Lung (tissue), 12 donors: ENCODE data around the gene RHD. TPM values are rescaled to one million over a fixed set of nuclear protein-coding genes. Genes with fewer than 3 reads are reported as not detected.

Source experiments
- ATAC-seq: fragments of 200-7000 bp; cut with Tn5 transposase; one replicate; pipeline ENCODE4 v1.9.1; 2020; ENCODE audit warnings: moderate number of reproducible peaks; ENCODE audit not compliant: insufficient read depth, low FRiP score
- DNase-seq, 3 donors: peaks; one replicate each; pipeline ENCODE4 v3.0.0-alpha.2; 2013 to 2017
- H3K27ac ChIP-seq, 2 donors: one replicate each; pipeline ENCODE4 v1.5.1; 2013; ENCODE audit warnings: mild to moderate bottlenecking in 2 of 2, moderate library complexity in 2 of 2, control low read depth in 1 of 2, inconsistent platforms in 1 of 2, low read depth in 1 of 2, low read length in 1 of 2
- H3K27me3 ChIP-seq, 3 donors: one replicate each; pipeline ENCODE4 v1.5.1; 2013; ENCODE audit warnings: low read length in 2 of 3; ENCODE audit not compliant: control insufficient read depth in 3 of 3, insufficient read depth in 3 of 3
- H3K36me3 ChIP-seq, 4 donors: one replicate each; pipeline ENCODE4 v1.5.1; 2013; ENCODE audit warnings: low read length in 4 of 4, mild to moderate bottlenecking in 1 of 4, moderate library complexity in 1 of 4; ENCODE audit not compliant: control insufficient read depth in 4 of 4, insufficient read depth in 4 of 4
- H3K4me1 ChIP-seq, 5 donors: one replicate each; pipeline ENCODE4 v1.5.1; 2013; ENCODE audit warnings: low read length in 5 of 5, mild to moderate bottlenecking in 2 of 5, moderate library complexity in 1 of 5; ENCODE audit not compliant: control insufficient read depth in 5 of 5, insufficient read depth in 5 of 5
- H3K4me3 ChIP-seq: one replicate; pipeline ENCODE4 v1.5.1; 2013; ENCODE audit warnings: mild to moderate bottlenecking, control low read depth, moderate library complexity
- H3K9ac ChIP-seq, 2 donors: one replicate each; pipeline ENCODE4 v1.5.1; 2013; ENCODE audit warnings: low read length in 2 of 2, control low read depth in 1 of 2; ENCODE audit not compliant: insufficient read depth in 1 of 2
- H3K9me3 ChIP-seq, 4 donors: one replicate each; pipeline ENCODE4 v1.5.1; 2013; ENCODE audit warnings: low read length in 3 of 4, mild to moderate bottlenecking in 1 of 4, moderate library complexity in 1 of 4; ENCODE audit not compliant: control insufficient read depth in 4 of 4, insufficient read depth in 3 of 4
- CTCF ChIP-seq: IDR thresholded peaks from 2 replicates; pipeline ENCODE4 v1.5.1; 2012; ENCODE audit warnings: mild to moderate bottlenecking; ENCODE audit errors: control extremely low read depth, extremely low read depth
- WGBS, 2 donors: extraction: QIAGEN DNeasy Blood & Tissue Kit; methylation state at CpG; one replicate each; pipeline ENCODE4 v1.1.7; 2013; 5-methylcytosine and 5-hydroxymethylcytosine counted together
- polyA plus RNA-seq, 2 donors: library from polyadenylated mRNA; stranded (reverse); fragments of 200-250 nt; gene quantifications; one replicate each; pipeline ENCODE4 v1.2.1, GENCODE V29; 2013
- total RNA-seq, 2 donors: library from RNA; depleted of rRNA in 1 of 2; stranded (reverse); fragments of >200 nt in 1 of 2; gene quantifications; one replicate each; pipeline ENCODE4 v1.2.1, GENCODE V29; 2014 to 2021
- donor health status: control.
- donor health status: control.
- donor health status: Bipolar disorder and iron deficiency.
- donor health status: healthy.
- donor health status: DM: yes; HTN: yes; CAD: no.

The RHD gene
- total and polyA plus RNA-seq, 4 donors = 0.12 to 2.2 (median 0.27) TPM; not detected in 1

GRCh38 chr1:25239681-25240541, 32.4 kb upstream of the RHD start:
- Histone ChIP-seq H3K9me3 (no peaks in the 10 kb centered on the region), H3K27ac (peak overlapping the region; percentile 86 to 88), H3K4me3 (peak overlapping the region; percentile 5), H3K9ac (peak overlapping the region in 1 of 2 donors; percentile 95), H3K27me3 (no peaks in the 10 kb centered on the region), H3K4me1 (peaks cover 5 to 13% (median 10%) of the 10 kb centered on the region in 5 donors), H3K36me3 (peaks cover 9 to 22% (median 13%) of the 10 kb centered on the region in 4 donors)
- 0 to 1% methylated on average over 41 of the region's 41 CpGs for WGBS, 2 donors
- peak; percentile 25 for TF ChIP-seq CTCF
- ATAC-seq (peak; percentile 86), DNase-seq (peak; percentile 92 to 95 (median 92))

GRCh38 chr1:25243907-25244306, 28.4 kb upstream of the RHD start:
- no peak for ATAC-seq
- peaks cover 9 to 27% (median 14%) of the 10 kb centered on the region in 5 donors for H3K4me1 ChIP-seq

GRCh38 chr1:25245393-25245792, 26.9 kb upstream of the RHD start:
- ATAC-seq (no peak), DNase-seq (no peak)
- TF ChIP-seq CTCF = no peak
- Histone ChIP-seq H3K9ac (no peak overlapping the region), H3K36me3 (peaks cover 15 to 24% (median 17%) of the 10 kb centered on the region in 4 donors), H3K4me3 (no peak overlapping the region), H3K4me1 (peaks cover 7 to 23% (median 10%) of the 10 kb centered on the region in 5 donors), H3K27ac (no peak overlapping the region), H3K27me3 (no peaks in the 10 kb centered on the region), H3K9me3 (no peaks in the 10 kb centered on the region)
- 78 to 86% methylated on average over 5 of the region's 5 CpGs for WGBS, 2 donors

More at GRCh38 chr1:25243907-25244306, 28.4 kb upstream of the RHD start:
- Histone ChIP-seq H3K27me3 (no peaks in the 10 kb centered on the region), H3K4me3 (no peak overlapping the region), H3K36me3 (peaks cover 15 to 24% (median 17%) of the 10 kb centered on the region in 4 donors), H3K27ac (no peak overlapping the region), H3K9me3 (no peaks in the 10 kb centered on the region), H3K9ac (no peak overlapping the region)
- WGBS, 2 donors = 68 to 83% methylated on average over 6 of the region's 6 CpGs
- TF ChIP-seq CTCF = no peak
- DNase-seq = no peak
